H1 (cell line): ENCODE results near the gene TRIM7. TPM values are rescaled to one million over a fixed set of nuclear protein-coding genes. Genes with fewer than 3 reads are reported as not detected.

Experiments
- ASH2L ChIP-seq: fragments of 200-600, 300-600 bp; sonication (generic); IDR thresholded peaks from one replicate; pipeline ENCODE4 v1.7.1; 2017; ENCODE audit warnings: low read length
- BCL11A ChIP-seq, 2 experiments: IDR thresholded peaks; one replicate each; pipeline ENCODE4 v1.6.1; 2011; ENCODE audit warnings: low read depth in 2 of 2, low read length in 2 of 2, mild to moderate bottlenecking in 2 of 2
- CBX5 ChIP-seq: fragments of 300-800, 300-1000 bp; sonication (generic); IDR thresholded peaks from 2 replicates; pipeline ENCODE4 v1.7.1; 2016; ENCODE audit warnings: antibody characterized with exemption, low read length, low read depth
- CBX8 ChIP-seq: fragments of 300-800, 300-1000 bp; sonication (generic); IDR thresholded peaks from 2 replicates; pipeline ENCODE4 v1.7.1; 2016; ENCODE audit warnings: low read depth, low read length, borderline replicate concordance
- CEBPB ChIP-seq: IDR thresholded peaks from 2 replicates; pipeline ENCODE4 v1.6.1; 2012; ENCODE audit warnings: low read depth, low read length
- GABPA ChIP-seq: IDR thresholded peaks from 2 replicates; pipeline ENCODE4 v1.6.1; 2011; ENCODE audit warnings: mild to moderate bottlenecking, low read length, moderate library complexity, borderline replicate concordance; ENCODE audit not compliant: insufficient read depth
- JUN ChIP-seq: IDR thresholded peaks from 2 replicates; pipeline ENCODE4 v1.6.1; 2011; ENCODE audit warnings: low read depth, mild to moderate bottlenecking, improper control_type of control experiment, low read length
- NANOG ChIP-seq: IDR thresholded peaks from 2 replicates; pipeline ENCODE4 v1.6.1; 2011; ENCODE audit warnings: low read length, low read depth, mild to moderate bottlenecking, inconsistent platforms; ENCODE audit not compliant: insufficient read depth, poor library complexity, severe bottlenecking
- POLR2AphosphoS5 ChIP-seq: IDR thresholded peaks from 2 replicates; pipeline ENCODE4 v1.6.1; 2011; ENCODE audit warnings: low read depth, low read length
- POU5F1 ChIP-seq: IDR thresholded peaks from 2 replicates; pipeline ENCODE4 v1.6.1; 2011; ENCODE audit warnings: low read depth, mild to moderate bottlenecking, low read length, moderate library complexity
- RBBP5 ChIP-seq: IDR thresholded peaks from 2 replicates; pipeline ENCODE4 v1.7.1; 2012; ENCODE audit warnings: low read depth, mild to moderate bottlenecking, inconsistent platforms, low read length, moderate library complexity, borderline replicate concordance
- SAP30 ChIP-seq: fragments of 300-600 bp; sonication (generic); IDR thresholded peaks from 2 replicates; pipeline ENCODE4 v1.7.1; 2012; ENCODE audit warnings: low read length, moderate library complexity, mild to moderate bottlenecking, inconsistent platforms; ENCODE audit not compliant: insufficient read depth, insufficient replicate concordance
- SIN3A ChIP-seq, 2 experiments: IDR thresholded peaks in 1 of 2; conservative IDR thresholded peaks in 1 of 2; 2 replicates each; pipeline ENCODE4 v1.6.1; 2011 to 2012; ENCODE audit warnings: low read length in 2 of 2, improper control_type of control experiment in 1 of 2, low read depth in 1 of 2, mild to moderate bottlenecking in 1 of 2
- SIRT6 ChIP-seq: IDR thresholded peaks from one replicate; pipeline ENCODE4 v1.7.1; 2012; ENCODE audit warnings: low read length, inconsistent platforms
- SIX5 ChIP-seq: IDR thresholded peaks from 2 replicates; pipeline ENCODE4 v1.6.1; 2011; ENCODE audit warnings: mild to moderate bottlenecking, low read depth, low read length
- SP1 ChIP-seq: IDR thresholded peaks from 2 replicates; pipeline ENCODE4 v1.6.1; 2011; ENCODE audit warnings: low read depth, low read length
- SUZ12 ChIP-seq: fragments of 200-600 bp; sonication (generic); IDR thresholded peaks from 2 replicates; pipeline ENCODE4 v1.6.1; 2012; ENCODE audit warnings: mild to moderate bottlenecking, inconsistent platforms, low read length, moderate library complexity, mixed read lengths
- TAF1 ChIP-seq: IDR thresholded peaks from 2 replicates; pipeline ENCODE4 v1.6.1; 2011; ENCODE audit warnings: mild to moderate bottlenecking, low read depth, low read length
- TCF12 ChIP-seq: IDR thresholded peaks from 2 replicates; pipeline ENCODE4 v1.6.1; 2011; ENCODE audit warnings: low read depth, mild to moderate bottlenecking, low read length
- TEAD4 ChIP-seq: IDR thresholded peaks from 2 replicates; pipeline ENCODE4 v1.6.1; 2012; ENCODE audit warnings: low read depth, low read length, inconsistent platforms, mixed read lengths
- polyA plus RNA-seq, 7 experiments: library from polyadenylated mRNA; depleted of rRNA in 3 of 7; stranded (reverse) in 5 of 7; unstranded in 2 of 7; fragments of >200 nt in 5 of 7; fragments of 200-250 nt in 2 of 7; gene quantifications; 1 replicate in 5 of 7; 2 replicates in 1 of 7; 4 replicates in 1 of 7; pipeline versions ENCODE4 v1.2.1 to v1.2.3, GENCODE V29; 2011 to 2013; ENCODE audit warnings: missing spikeins in 2 of 7, mixed read lengths in 2 of 7
- total RNA-seq: library from RNA; stranded (reverse); fragmentation: NEBNext Ultra II Directional; extraction: Animal tissue kit (Norgen Biotek cat#: 25700); gene quantifications from 2 replicates; pipeline ENCODE4 v1.2.1, GENCODE V29; 2021
- TF ChIP-seq, protein P1 (sequence below): IDR thresholded peaks from 2 replicates; pipeline ENCODE4 v1.6.1; 2012; ENCODE audit warnings: inconsistent platforms
- TF ChIP-seq, protein P2 (sequence below): IDR thresholded peaks from 2 replicates; pipeline ENCODE4 v1.6.1; 2011; ENCODE audit warnings: low read depth, mild to moderate bottlenecking, low read length; ENCODE audit not compliant: insufficient read depth

TRIM7 gene
- total and polyA plus RNA-seq, 2 of the 8 experiments (the other 6 are each of a cell fraction or from before 2014, with no cell fraction given): 0.36 to 0.47 TPM

- TF ChIP-seq SAP30 (no peak), RBBP5 (peak; percentile 96), SIRT6 (no peak), SUZ12 (no peak), ASH2L (peak; percentile 36), SIX5 (no peak), BCL11A (IDR thresholded peaks at IDR 0.05; ENCODE audit: low read depth in 2 of 2, low read length in 2 of 2) (no peak), TCF12 (no peak), CBX8 (no peak), NANOG (no peak), POLR2AphosphoS5 (no peak), POU5F1 (no peak), CEBPB (no peak), TEAD4 (no peak), CBX5 (no peak), SIN3A (conservative IDR thresholded peaks at IDR 0.05 in 1 of 2, IDR thresholded peaks at IDR 0.05 in 1 of 2; ENCODE audit: low read depth in 1 of 2, low read length in 2 of 2) (0 out of 4 replicates have a peak, but pooled peaks of 1 of the 2 experiments have one; percentile 4), JUN (no peak), SP1 (no peak), TAF1 (no peak), GABPA (no peak)
- TF ChIP-seq, protein P1, sequence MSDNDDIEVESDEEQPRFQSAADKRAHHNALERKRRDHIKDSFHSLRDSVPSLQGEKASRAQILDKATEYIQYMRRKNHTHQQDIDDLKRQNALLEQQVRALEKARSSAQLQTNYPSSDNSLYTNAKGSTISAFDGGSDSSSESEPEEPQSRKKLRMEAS: no peak
- TF ChIP-seq, protein P2, sequence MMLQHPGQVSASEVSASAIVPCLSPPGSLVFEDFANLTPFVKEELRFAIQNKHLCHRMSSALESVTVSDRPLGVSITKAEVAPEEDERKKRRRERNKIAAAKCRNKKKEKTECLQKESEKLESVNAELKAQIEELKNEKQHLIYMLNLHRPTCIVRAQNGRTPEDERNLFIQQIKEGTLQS: no peak
Observed at GRCh38 chr5:181222630-181223057, 17.6 kb upstream of the TRIM7 start (continued).
